Measurements from ENCODE around the gene SAAL1.

The SAAL1 gene

GRCh38 chr11:18061351-18061750 is 44.5 kb downstream of the SAAL1 start:
- H3K4me3 ChIP-seq (ENCODE audit: control insufficient read depth, low read depth, low read length): no peak overlapping the region
- TF ChIP-seq, protein P1, sequence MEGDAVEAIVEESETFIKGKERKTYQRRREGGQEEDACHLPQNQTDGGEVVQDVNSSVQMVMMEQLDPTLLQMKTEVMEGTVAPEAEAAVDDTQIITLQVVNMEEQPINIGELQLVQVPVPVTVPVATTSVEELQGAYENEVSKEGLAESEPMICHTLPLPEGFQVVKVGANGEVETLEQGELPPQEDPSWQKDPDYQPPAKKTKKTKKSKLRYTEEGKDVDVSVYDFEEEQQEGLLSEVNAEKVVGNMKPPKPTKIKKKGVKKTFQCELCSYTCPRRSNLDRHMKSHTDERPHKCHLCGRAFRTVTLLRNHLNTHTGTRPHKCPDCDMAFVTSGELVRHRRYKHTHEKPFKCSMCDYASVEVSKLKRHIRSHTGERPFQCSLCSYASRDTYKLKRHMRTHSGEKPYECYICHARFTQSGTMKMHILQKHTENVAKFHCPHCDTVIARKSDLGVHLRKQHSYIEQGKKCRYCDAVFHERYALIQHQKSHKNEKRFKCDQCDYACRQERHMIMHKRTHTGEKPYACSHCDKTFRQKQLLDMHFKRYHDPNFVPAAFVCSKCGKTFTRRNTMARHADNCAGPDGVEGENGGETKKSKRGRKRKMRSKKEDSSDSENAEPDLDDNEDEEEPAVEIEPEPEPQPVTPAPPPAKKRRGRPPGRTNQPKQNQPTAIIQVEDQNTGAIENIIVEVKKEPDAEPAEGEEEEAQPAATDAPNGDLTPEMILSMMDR (IDR thresholded peaks at IDR 0.05; ENCODE audit: control insufficient read depth, insufficient read depth, low read depth, low read length, missing control alignments): no peak
- DNase-seq (ENCODE audit: low read depth): no peak

DNA sequence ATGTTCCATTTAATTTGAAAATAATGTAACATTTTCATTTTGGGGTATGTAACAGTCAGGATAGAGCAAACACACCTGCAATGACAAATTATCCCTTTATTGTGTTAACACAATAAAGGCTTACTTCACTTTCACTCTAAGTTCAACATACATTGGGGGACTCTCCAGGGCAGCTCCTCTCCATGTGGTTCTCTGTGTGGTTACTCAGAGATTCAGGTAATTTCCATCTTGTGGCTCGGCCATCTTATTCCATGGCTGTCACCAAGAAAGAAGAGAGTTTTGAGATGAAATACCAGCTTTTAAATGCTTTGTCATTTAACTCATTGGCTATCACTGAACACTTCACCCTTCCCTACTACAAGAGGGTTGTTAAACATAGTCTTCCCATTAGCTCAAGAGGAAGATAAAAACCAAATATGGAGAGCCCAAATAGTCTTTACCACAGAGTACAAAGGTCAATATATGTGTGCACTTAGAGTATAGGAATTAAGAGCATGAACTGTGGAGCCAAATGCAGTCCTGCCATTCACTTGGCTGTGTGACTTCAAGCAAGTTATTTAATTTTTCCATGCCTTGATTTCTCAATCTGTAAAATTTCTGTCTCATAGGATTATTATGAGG is 49.2 kb downstream of the SAAL1 start:
- no peak overlapping the region for H3K4me3 ChIP-seq (ENCODE audit: control insufficient read depth, low read depth, low read length)
- DNase-seq (ENCODE audit: low read depth): no peak
- TF ChIP-seq, protein P1 (IDR thresholded peaks at IDR 0.05; ENCODE audit: control insufficient read depth, insufficient read depth, low read depth, low read length, missing control alignments): no peak

DNA sequence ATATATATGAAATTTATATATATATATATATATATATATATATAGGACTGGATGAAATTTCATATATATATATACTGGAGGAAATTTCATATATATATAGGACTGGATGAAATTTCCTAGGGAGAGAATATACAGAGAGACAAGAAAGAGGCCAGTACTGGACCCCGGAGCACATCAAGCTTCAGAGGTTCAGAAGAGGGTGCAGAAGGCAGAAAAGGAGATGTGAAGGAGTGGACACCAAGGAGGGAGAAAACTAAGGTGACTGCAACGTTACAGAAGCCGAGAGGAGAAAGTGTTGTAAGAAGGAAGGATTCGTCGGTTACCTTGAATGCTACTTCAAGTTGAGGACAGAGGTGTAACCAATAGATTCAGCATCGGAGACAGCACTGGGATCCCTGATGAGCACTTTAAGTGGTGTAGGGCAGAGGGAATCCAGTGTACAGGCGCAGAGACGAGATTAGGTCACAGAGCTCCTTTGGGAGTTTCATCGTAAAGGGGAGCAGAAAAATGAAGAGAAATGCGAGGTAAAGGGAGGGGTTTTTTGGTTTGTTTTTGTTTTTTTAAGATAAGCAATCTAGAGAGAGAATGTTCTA is 51.3 kb downstream of the SAAL1 start:
- no peak overlapping the region for H3K4me3 ChIP-seq (ENCODE audit: control insufficient read depth, low read depth, low read length)
- TF ChIP-seq, protein P1 (IDR thresholded peaks at IDR 0.05; ENCODE audit: control insufficient read depth, insufficient read depth, low read depth, low read length, missing control alignments): no peak
- DNase-seq (ENCODE audit: low read depth): no peak

GRCh38 chr11:18050848-18051247 is 55.0 kb downstream of the SAAL1 start:
- no peak overlapping the region for H3K4me3 ChIP-seq (ENCODE audit: control insufficient read depth, low read depth, low read length)
- no peak for DNase-seq (ENCODE audit: low read depth)
- TF ChIP-seq, protein P1 (IDR thresholded peaks at IDR 0.05; ENCODE audit: control insufficient read depth, insufficient read depth, low read depth, low read length, missing control alignments): no peak

DNA sequence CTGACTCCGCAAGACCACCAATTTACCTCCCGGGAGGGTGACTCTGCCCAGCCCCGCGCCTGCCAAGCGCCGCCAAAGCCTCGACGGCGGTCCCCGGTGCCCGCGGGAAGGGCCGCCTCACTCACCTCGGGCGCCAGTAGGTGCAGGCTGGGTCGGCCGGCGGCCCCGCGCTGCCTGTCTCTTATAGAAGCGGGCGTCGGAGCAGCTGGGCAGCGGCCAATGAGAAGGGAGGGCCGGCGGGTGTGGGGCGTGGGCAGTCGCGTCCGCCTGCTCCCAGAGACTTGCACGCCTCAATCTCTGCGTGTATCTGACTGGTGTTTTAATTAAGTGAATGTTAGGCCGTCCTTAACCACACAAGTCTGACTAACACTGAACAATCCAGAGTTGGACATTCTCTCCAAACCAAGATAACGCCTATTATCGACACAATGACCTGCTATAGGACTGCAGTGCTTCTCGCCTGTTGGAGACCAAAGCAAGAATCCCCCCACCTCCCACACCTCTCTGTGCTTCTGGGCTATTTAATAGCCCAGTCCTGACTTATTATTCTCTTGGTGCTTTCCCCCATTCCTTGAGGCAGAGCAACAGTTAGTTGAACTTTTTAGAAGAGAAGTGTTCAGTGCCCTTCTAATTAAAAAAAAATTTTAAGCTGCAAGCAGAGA is 59.6 kb downstream of the SAAL1 start, which contains the start of gene TPH1:
TPH1 (minus strand) TSS at position 154 of the 662 bp plus-strand sequence. CDS start 5,507 bp downstream, outside the sequence.
- H3K4me3 ChIP-seq (ENCODE audit: control insufficient read depth, low read depth, low read length): no peak within 1 kb of the TSS
- TF ChIP-seq, protein P1 (IDR thresholded peaks at IDR 0.05; ENCODE audit: control insufficient read depth, insufficient read depth, low read depth, low read length, missing control alignments): no peak
- DNase-seq (ENCODE audit: low read depth): peak; percentile 4

GRCh38 chr11:18036456-18036855 is 69.4 kb downstream of the SAAL1 start:
- no peak for DNase-seq (ENCODE audit: low read depth)
- no peak overlapping the region for H3K4me3 ChIP-seq (ENCODE audit: control insufficient read depth, low read depth, low read length)
- TF ChIP-seq, protein P1 (IDR thresholded peaks at IDR 0.05; ENCODE audit: control insufficient read depth, insufficient read depth, low read depth, low read length, missing control alignments): no peak

Measured in AG09309 (cell line).